ENCODE measurements around the gene B3GLCT. TPM values are rescaled to one million over a fixed set of nuclear protein-coding genes. Genes with fewer than 3 reads are reported as not detected.

The B3GLCT gene
- total and polyA plus RNA-seq, 7 donors, result 1.1 to 5.5 (median 2.8) TPM

DNA sequence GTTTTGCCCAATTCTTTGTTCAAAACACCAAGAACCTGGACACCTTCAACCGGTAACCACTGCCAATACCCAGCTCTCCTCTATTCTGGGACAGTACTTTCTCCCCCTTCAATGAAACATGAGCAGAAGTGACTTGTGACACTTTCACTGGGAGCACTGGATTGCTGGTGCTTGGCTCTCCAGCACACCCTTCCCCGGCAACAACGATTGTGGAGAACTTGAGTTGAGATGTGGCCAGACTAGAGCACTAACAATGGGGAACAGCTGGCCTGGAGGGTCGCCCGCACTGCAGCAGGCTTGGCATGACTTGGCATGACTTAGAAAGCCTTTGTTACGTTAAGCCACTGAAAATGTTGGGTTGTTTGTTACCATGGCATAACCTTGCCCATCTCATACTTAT lies 7.5 kb upstream of the B3GLCT start:
- Histone ChIP-seq H3K4me1 (peaks cover 8% of the 10 kb centered on the region), H3K36me3 (ENCODE audit: insufficient read depth in 1 of 2, low read depth in 1 of 2) (no peaks in the 10 kb centered on the region), H3K4me3 (no peak overlapping the region), H3K27ac (no peak overlapping the region), H3K9me3 (no peaks in the 10 kb centered on the region), H3K27me3 (ENCODE audit: insufficient read depth in 3 of 3, low read length in 2 of 3) (no peaks in the 10 kb centered on the region)
- ATAC-seq (peak; percentile 75 to 87 (median 80)), DNase-seq (peak in 1 of 2 donors; percentile 55)
- intact Hi-C loops (cut with DNase I), result no loop called here
- TF ChIP-seq, protein P1, sequence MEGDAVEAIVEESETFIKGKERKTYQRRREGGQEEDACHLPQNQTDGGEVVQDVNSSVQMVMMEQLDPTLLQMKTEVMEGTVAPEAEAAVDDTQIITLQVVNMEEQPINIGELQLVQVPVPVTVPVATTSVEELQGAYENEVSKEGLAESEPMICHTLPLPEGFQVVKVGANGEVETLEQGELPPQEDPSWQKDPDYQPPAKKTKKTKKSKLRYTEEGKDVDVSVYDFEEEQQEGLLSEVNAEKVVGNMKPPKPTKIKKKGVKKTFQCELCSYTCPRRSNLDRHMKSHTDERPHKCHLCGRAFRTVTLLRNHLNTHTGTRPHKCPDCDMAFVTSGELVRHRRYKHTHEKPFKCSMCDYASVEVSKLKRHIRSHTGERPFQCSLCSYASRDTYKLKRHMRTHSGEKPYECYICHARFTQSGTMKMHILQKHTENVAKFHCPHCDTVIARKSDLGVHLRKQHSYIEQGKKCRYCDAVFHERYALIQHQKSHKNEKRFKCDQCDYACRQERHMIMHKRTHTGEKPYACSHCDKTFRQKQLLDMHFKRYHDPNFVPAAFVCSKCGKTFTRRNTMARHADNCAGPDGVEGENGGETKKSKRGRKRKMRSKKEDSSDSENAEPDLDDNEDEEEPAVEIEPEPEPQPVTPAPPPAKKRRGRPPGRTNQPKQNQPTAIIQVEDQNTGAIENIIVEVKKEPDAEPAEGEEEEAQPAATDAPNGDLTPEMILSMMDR (IDR thresholded peaks at IDR 0.05), result no peak
- WGBS, 3 donors, result 28 to 34% (median 34%) methylated on average over 6 of the region's 6 CpGs

DNA sequence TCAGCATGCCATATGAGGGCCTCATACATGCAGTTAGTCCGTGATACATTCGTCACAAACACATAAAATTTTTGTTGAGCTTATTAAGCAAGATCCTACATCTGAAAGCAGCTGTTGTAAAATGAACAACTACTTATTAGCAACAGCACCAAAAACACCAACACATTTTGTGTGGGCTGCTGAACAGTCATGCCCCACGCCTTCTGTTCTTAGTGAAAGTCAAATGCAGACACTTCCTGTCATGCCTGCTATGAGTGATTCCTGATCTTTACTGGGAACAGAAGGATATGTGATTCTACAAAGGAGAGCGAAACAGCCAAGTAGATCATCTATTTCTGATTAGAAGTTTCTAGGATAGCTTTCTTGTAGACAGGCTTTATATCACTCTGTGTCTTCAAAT lies 4.2 kb upstream of the B3GLCT start:
- Histone ChIP-seq H3K9me3 (no peaks in the 10 kb centered on the region), H3K4me3 (no peak overlapping the region), H3K27ac (no peak overlapping the region), H3K4me1 (peaks cover 8% of the 10 kb centered on the region), H3K36me3 (ENCODE audit: insufficient read depth in 1 of 2, low read depth in 1 of 2) (no peaks in the 10 kb centered on the region), H3K27me3 (ENCODE audit: insufficient read depth in 3 of 3, low read length in 2 of 3) (no peaks in the 10 kb centered on the region)
- intact Hi-C loops (cut with DNase I), result no loop called here
- TF ChIP-seq, protein P1 (IDR thresholded peaks at IDR 0.05), result no peak
- ATAC-seq, result no peak
- WGBS, 3 donors, result 90 to 97% (median 96%) methylated on average over 4 of the region's 4 CpGs
- no peak for DNase-seq

DNA sequence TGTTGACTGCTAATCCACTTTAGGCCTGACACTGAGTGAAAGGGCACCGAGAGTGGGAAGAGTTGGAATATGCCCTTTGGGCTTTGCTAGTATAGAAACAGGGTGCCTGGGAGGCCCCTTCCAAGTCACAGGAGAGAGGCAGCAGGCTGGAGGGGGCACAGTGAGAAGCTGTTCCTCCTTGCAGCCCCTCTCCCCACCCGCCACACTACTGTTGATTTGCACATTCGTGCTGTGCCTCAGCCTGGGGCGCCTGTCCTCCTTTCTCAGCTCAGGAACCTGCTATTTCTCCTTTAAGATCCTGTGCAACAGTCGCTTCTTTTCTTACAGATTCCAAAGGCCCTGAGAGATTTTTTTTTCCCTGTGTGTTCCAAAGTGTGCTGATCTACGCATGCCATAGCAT lies 2.8 kb upstream of the B3GLCT start:
- intact Hi-C loops (cut with DNase I), result no loop called here
- 89 to 95% (median 94%) methylated on average over 6 of the region's 6 CpGs for WGBS, 3 donors
- H3K9me3 ChIP-seq, result no peaks in the 10 kb centered on the region
- DNase-seq (no peak), ATAC-seq (no peak)
- H3K36me3 ChIP-seq (ENCODE audit: insufficient read depth in 1 of 2, low read depth in 1 of 2), result no peaks in the 10 kb centered on the region
- H3K27me3 ChIP-seq (ENCODE audit: insufficient read depth in 3 of 3, low read length in 2 of 3), result no peaks in the 10 kb centered on the region
- TF ChIP-seq, protein P1 (IDR thresholded peaks at IDR 0.05), result no peak
- H3K4me3 ChIP-seq, result no peak overlapping the region
- peaks cover 9% of the 10 kb centered on the region for H3K4me1 ChIP-seq
- H3K27ac ChIP-seq, result no peak overlapping the region

DNA sequence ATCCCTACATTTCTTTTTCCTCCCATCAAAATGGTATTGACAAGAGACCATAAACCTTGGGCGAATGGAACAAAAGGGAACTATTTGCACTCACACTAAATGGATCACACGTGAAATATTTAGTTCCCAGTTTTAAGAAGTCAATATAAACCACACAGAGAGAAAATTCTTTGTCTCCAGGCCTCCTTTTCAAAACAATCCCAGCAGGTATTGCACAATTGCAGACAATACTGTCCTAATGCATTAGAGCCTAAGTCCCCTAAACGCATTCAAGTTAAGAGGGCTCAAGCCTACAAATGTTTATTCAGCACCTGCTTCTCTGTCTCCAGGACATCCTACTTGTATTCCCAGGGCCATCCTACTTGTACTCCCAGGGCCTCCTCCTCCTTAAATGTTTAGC lies 1.3 kb upstream of the B3GLCT start:
- DNase-seq (no peak), ATAC-seq (no peak)
- intact Hi-C loops (cut with DNase I), result no loop called here
- TF ChIP-seq, protein P1 (IDR thresholded peaks at IDR 0.05), result no peak
- no peak overlapping the region for H3K27ac ChIP-seq
- no peak overlapping the region for H3K4me3 ChIP-seq
- H3K9me3 ChIP-seq, result no peaks in the 10 kb centered on the region
- no peaks in the 10 kb centered on the region for H3K36me3 ChIP-seq (ENCODE audit: insufficient read depth in 1 of 2, low read depth in 1 of 2)
- no peaks in the 10 kb centered on the region for H3K27me3 ChIP-seq (ENCODE audit: insufficient read depth in 3 of 3, low read length in 2 of 3)
- peaks cover 9% of the 10 kb centered on the region for H3K4me1 ChIP-seq
- WGBS, 3 donors, result 92 to 95% (median 93%) methylated on average over 3 of the region's 3 CpGs

DNA sequence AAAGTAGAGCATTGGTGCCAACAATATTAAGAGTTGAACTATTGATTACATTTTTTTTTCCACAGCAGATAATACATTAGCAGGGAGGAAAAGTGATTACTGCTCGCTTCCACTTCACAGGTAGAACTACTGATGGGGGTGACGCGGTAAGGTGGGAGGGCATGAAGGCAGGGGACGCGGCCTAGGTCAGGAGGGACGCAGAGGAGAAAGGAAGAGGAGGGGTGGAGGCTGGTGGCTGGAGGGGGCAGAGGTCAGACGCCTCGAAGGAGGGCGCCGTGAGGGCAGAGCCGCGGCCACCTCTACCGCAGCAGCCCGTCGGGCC lies 287 bp upstream of the B3GLCT start:
- Histone ChIP-seq H3K27ac (peak overlapping the region; percentile 96), H3K27me3 (ENCODE audit: insufficient read depth in 3 of 3, low read length in 2 of 3) (no peaks in the 10 kb centered on the region), H3K4me3 (peak overlapping the region; percentile 66), H3K36me3 (ENCODE audit: insufficient read depth in 1 of 2, low read depth in 1 of 2) (no peaks in the 10 kb centered on the region), H3K9me3 (no peaks in the 10 kb centered on the region), H3K4me1 (peaks cover 9% of the 10 kb centered on the region)
- TF ChIP-seq, protein P1 (IDR thresholded peaks at IDR 0.05), result no peak
- no peak for DNase-seq
- no peak for ATAC-seq
- intact Hi-C loops (cut with DNase I), result no loop called here
- 14 to 42% (median 21%) methylated on average over 6 to 15 of the region's 15 CpGs for WGBS, 3 donors
